CD4-positive, alpha-beta memory T cell (primary cell): ENCODE data around the gene THPO. TPM values are rescaled to one million over a fixed set of nuclear protein-coding genes. Genes with fewer than 3 reads are reported as not detected.

ENCODE experiments used
- CTCF ChIA-PET: fragments of 350-600 bp; sonication (Branson Sonifier 250); formaldehyde crosslinking; loops from one replicate; lab custom pipeline; 2021; ENCODE audit warnings: inconsistent platforms; ENCODE audit not compliant: partially characterized antibody; lab: Charles Lee
- POLR2A ChIA-PET: fragments of 350-600 bp; sonication (Branson Sonifier 250); formaldehyde crosslinking; loops from one replicate; lab custom pipeline; 2021; ENCODE audit not compliant: partially characterized antibody; lab: Charles Lee
- DNase-seq, 5 donors: peaks; one replicate each; pipeline versions ENCODE4 v3.0.0 to v3.0.0-alpha.2; 2020 to 2022; ENCODE audit warnings: mixed read lengths in 1 of 5
- H3K27ac ChIP-seq: one replicate; pipeline ENCODE4 v1.7.0; 2013; ENCODE audit warnings: low read depth, low read length
- H3K27me3 ChIP-seq: 2 replicates; pipeline ENCODE4 v1.7.0; 2013; ENCODE audit warnings: mild to moderate bottlenecking, low read length, moderate library complexity; ENCODE audit not compliant: insufficient read depth
- H3K36me3 ChIP-seq: 2 replicates; pipeline ENCODE4 v1.7.0; 2013; ENCODE audit warnings: mild to moderate bottlenecking, low read length, moderate library complexity; ENCODE audit not compliant: insufficient read depth
- H3K4me1 ChIP-seq: 2 replicates; pipeline ENCODE4 v1.7.0; 2013; ENCODE audit warnings: mild to moderate bottlenecking, low read length, moderate library complexity; ENCODE audit not compliant: insufficient read depth
- H3K4me3 ChIP-seq, 2 donors: one replicate each; pipeline ENCODE4 v1.7.0; 2013; ENCODE audit warnings: low read length in 2 of 2, mild to moderate bottlenecking in 1 of 2
- H3K9me3 ChIP-seq, 2 donors: one replicate each; pipeline ENCODE4 v1.7.0; 2013; ENCODE audit warnings: low read length in 2 of 2, control low read depth in 1 of 2; ENCODE audit not compliant: control insufficient read depth in 1 of 2
- H3K27ac Mint-ChIP-seq, 7 donors: one replicate each; pipeline ENCODE4 v1.8.0; 2020 to 2021; ENCODE audit warnings: mixed read lengths in 7 of 7, mild to moderate bottlenecking in 6 of 7, inconsistent platforms in 3 of 7, moderate library complexity in 3 of 7
- H3K27me3 Mint-ChIP-seq, 2 donors: one replicate each; pipeline ENCODE4 v1.8.0; 2020 to 2021; ENCODE audit warnings: mixed read lengths in 2 of 2
- H3K36me3 Mint-ChIP-seq, 2 donors: one replicate each; pipeline ENCODE4 v1.8.0; 2020 to 2021; ENCODE audit warnings: mixed read lengths in 2 of 2, inconsistent platforms in 1 of 2, mild to moderate bottlenecking in 1 of 2
- H3K4me1 Mint-ChIP-seq, 4 donors: one replicate each; pipeline ENCODE4 v1.8.0; 2020 to 2021; ENCODE audit warnings: mixed read lengths in 4 of 4, mild to moderate bottlenecking in 1 of 4
- H3K4me3 Mint-ChIP-seq, 8 donors: one replicate each; pipeline ENCODE4 v1.8.0; 2020 to 2021; ENCODE audit warnings: mixed read lengths in 8 of 8, mild to moderate bottlenecking in 7 of 8, moderate library complexity in 6 of 8, inconsistent platforms in 3 of 8
- H3K9me3 Mint-ChIP-seq, 8 donors: one replicate each; pipeline ENCODE4 v1.8.0; 2020 to 2021; ENCODE audit warnings: mixed read lengths in 8 of 8, mild to moderate bottlenecking in 5 of 8, inconsistent platforms in 3 of 8, moderate library complexity in 1 of 8
- intact Hi-C: fragments of 100-400 bp; cut with micrococcal nuclease; formaldehyde crosslinking; loops from one replicate; pipeline ENCODE4 v1.15.1; 2023
- polyA plus RNA-seq, 2 donors: library from polyadenylated mRNA; unstranded; fragments of 300-500 nt; fragmentation: Illumina TruSeq; gene quantifications; one replicate each; pipeline ENCODE4 v1.2.3, GENCODE V29; 2021
- total RNA-seq, 2 experiments: library from RNA; stranded (reverse); gene quantifications; one replicate each; pipeline ENCODE4 v1.2.3, GENCODE V29; 2021

The THPO gene
- total and polyA plus RNA-seq, 4 experiments from 2014 or later, result not detected

DNA sequence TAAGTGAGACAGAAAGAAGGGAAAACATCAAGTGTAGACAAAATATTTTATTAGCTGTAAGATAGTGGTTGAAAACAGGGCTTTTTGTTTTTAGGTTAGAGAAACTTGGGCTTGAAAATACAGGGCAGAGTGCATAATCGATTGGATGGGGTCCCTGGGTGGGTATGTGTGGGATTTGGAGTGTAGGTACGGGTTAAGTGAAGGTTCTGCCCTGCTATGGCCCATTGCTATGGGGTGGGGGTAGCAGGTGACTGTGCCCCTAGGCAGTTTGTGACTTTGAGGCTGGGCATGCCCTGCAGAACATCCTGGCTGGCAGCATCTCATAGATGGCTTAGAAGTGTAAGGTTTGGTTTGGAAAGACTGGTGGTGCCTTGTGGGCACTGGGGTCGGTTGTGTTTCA, 44.3 kb downstream of the THPO start:
- DNase-seq, result no peak
- POLR2A ChIA-PET, result no interaction called here
- no peaks in the 10 kb centered on the region for H3K9me3 Mint-ChIP-seq
- H3K27me3 ChIP-seq, result no peaks in the 10 kb centered on the region
- H3K27me3 Mint-ChIP-seq, result no peaks in the 10 kb centered on the region
- H3K4me3 Mint-ChIP-seq, result peak overlapping the region in 2 of 8 donors; percentile 4 to 52
- no peak overlapping the region for H3K4me3 ChIP-seq
- H3K36me3 ChIP-seq, result peaks cover 37% of the 10 kb centered on the region
- H3K27ac ChIP-seq, result peak overlapping the region; percentile 92
- intact Hi-C loops, result loop anchor here (2.0 kb wide), 1 partner anchor 35 kb away; the partner anchor contains the start of gene PSMD2
- peaks cover 22 to 47% (median 29%) of the 10 kb centered on the region in 4 donors for H3K4me1 Mint-ChIP-seq
- no peaks in the 10 kb centered on the region for H3K9me3 ChIP-seq
- H3K4me1 ChIP-seq, result peaks cover 20% of the 10 kb centered on the region
- peaks cover 49 to 63% of the 10 kb centered on the region in 2 donors for H3K36me3 Mint-ChIP-seq
- CTCF ChIA-PET, result interaction anchor here (1.2 kb wide), 1 partner anchor 20 kb away, joined by 6 read pairs; no protein-coding TSS in a partner anchor
- H3K27ac Mint-ChIP-seq, result peak overlapping the region; percentile 88 to 99 (median 98)

DNA sequence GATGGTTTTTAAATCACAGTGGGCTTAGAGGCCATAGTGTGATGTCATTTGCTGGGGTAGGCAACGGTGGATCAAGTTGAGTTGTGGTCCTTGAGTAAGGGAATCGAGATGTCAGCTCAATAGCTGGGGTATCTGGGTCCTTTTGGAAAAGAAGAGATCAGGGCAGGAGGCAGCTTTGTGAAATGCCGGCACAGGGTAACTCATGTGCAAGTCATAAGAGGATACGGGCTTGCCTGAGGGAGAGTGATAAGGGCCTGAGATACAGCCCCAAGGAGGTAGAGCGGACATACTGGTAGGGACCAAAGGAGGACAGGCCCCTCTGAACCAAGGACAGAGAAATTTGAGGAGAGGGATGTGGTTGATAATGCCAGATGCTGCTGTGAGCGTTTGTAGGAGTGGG, 44.8 kb downstream of the THPO start:
- ChIA-PET CTCF (interaction anchor here (1.2 kb wide), 1 partner anchor 21 kb away, joined by 6 read pairs; no protein-coding TSS in a partner anchor), POLR2A (no interaction called here)
- Mint-ChIP-seq H3K27me3 (no peaks in the 10 kb centered on the region), H3K9me3 (no peaks in the 10 kb centered on the region), H3K36me3 (peaks cover 53 to 68% of the 10 kb centered on the region in 2 donors), H3K27ac (peak overlapping the region; percentile 88 to 99 (median 98)), H3K4me1 (peaks cover 22 to 45% (median 26%) of the 10 kb centered on the region in 4 donors), H3K4me3 (no peak overlapping the region)
- DNase-seq, result no peak
- Histone ChIP-seq H3K27me3 (no peaks in the 10 kb centered on the region), H3K27ac (peak overlapping the region; percentile 30), H3K9me3 (no peaks in the 10 kb centered on the region), H3K4me3 (no peak overlapping the region), H3K4me1 (peaks cover 20% of the 10 kb centered on the region), H3K36me3 (peaks cover 42% of the 10 kb centered on the region)
- intact Hi-C loops, result no loop called here

GRCh38 chr3:184332370-184333090, 45.5 kb downstream of the THPO start:
- no peaks in the 10 kb centered on the region for H3K27me3 Mint-ChIP-seq
- peaks cover 16 to 39% (median 20%) of the 10 kb centered on the region in 4 donors for H3K4me1 Mint-ChIP-seq
- CTCF ChIA-PET, result interaction anchor here (1.2 to 1.5 kb wide), 2 partner anchors 21 to 39 kb away, joined by 5 to 6 read pairs; no protein-coding TSS in a partner anchor
- H3K4me3 Mint-ChIP-seq, result no peak overlapping the region
- intact Hi-C loops, result no loop called here
- H3K9me3 Mint-ChIP-seq, result no peaks in the 10 kb centered on the region
- no peaks in the 10 kb centered on the region for H3K27me3 ChIP-seq
- peaks cover 58 to 75% of the 10 kb centered on the region in 2 donors for H3K36me3 Mint-ChIP-seq
- no peak overlapping the region for H3K27ac ChIP-seq
- POLR2A ChIA-PET, result no interaction called here
- peaks cover 20% of the 10 kb centered on the region for H3K4me1 ChIP-seq
- no peak for DNase-seq
- H3K4me3 ChIP-seq, result no peak overlapping the region
- H3K27ac Mint-ChIP-seq, result peak overlapping the region; percentile 88 to 99 (median 94)
- peaks cover 49% of the 10 kb centered on the region for H3K36me3 ChIP-seq
- no peaks in the 10 kb centered on the region for H3K9me3 ChIP-seq

GRCh38 chr3:184328516-184328915, 49.5 kb downstream of the THPO start:
- Mint-ChIP-seq H3K4me1 (peaks cover 2 to 7% (median 5%) of the 10 kb centered on the region in 4 donors), H3K9me3 (peaks cover 0 to 2% (median 0%) of the 10 kb centered on the region in 8 donors), H3K27ac (peak overlapping the region in 2 of 7 donors; percentile 63 to 75), H3K27me3 (no peaks in the 10 kb centered on the region), H3K4me3 (no peak overlapping the region), H3K36me3 (peaks cover 84 to 92% of the 10 kb centered on the region in 2 donors)
- intact Hi-C loops, result no loop called here
- no peak for DNase-seq
- no peak overlapping the region for H3K27ac ChIP-seq
- peaks cover 84% of the 10 kb centered on the region for H3K36me3 ChIP-seq
- no peak overlapping the region for H3K4me3 ChIP-seq
- POLR2A ChIA-PET, result no interaction called here
- H3K4me1 ChIP-seq, result no peaks in the 10 kb centered on the region
- H3K27me3 ChIP-seq, result no peaks in the 10 kb centered on the region
- CTCF ChIA-PET, result no interaction called here
- H3K9me3 ChIP-seq, result no peaks in the 10 kb centered on the region

DNA sequence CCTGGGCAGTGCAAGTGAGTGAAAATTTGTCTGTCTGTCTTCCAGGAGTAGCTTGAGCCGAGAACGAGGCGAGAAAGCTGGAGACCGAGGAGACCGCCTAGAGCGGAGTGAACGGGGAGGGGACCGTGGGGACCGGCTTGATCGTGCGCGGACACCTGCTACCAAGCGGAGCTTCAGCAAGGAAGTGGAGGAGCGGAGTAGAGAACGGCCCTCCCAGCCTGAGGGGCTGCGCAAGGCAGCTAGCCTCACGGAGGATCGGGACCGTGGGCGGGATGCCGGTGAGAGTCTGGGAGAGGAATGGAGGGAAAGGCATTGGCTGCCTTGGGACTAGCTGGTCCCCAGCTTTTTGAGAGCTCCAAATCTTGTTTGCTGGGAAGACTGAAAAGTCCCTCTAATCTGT, 50.8 kb downstream of the THPO start:
- peaks cover 0 to 2% (median 0%) of the 10 kb centered on the region in 8 donors for H3K9me3 Mint-ChIP-seq
- intact Hi-C loops, result no loop called here
- peak overlapping the region in 2 of 7 donors; percentile 43 to 69 for H3K27ac Mint-ChIP-seq
- Histone ChIP-seq H3K9me3 (no peaks in the 10 kb centered on the region), H3K4me1 (no peaks in the 10 kb centered on the region), H3K27ac (no peak overlapping the region), H3K4me3 (no peak overlapping the region), H3K36me3 (peaks cover 84% of the 10 kb centered on the region), H3K27me3 (no peaks in the 10 kb centered on the region)
- H3K27me3 Mint-ChIP-seq, result no peaks in the 10 kb centered on the region
- peaks cover 82 to 93% of the 10 kb centered on the region in 2 donors for H3K36me3 Mint-ChIP-seq
- CTCF ChIA-PET, result interaction anchor here (0.8 kb wide), 1 partner anchor 26 kb away, joined by 3 read pairs; no protein-coding TSS in a partner anchor
- peaks cover 0 to 5% (median under 1%) of the 10 kb centered on the region in 4 donors for H3K4me1 Mint-ChIP-seq
- POLR2A ChIA-PET, result interaction anchor here (1.3 to 3.8 kb wide), 2 partner anchors 10 to 11 kb away, joined by 3 to 19 read pairs; partner anchors contain the start of gene FAM131A
- DNase-seq, result no peak
- no peak overlapping the region for H3K4me3 Mint-ChIP-seq

- CTCF ChIA-PET, result no interaction called here
- intact Hi-C loops, result no loop called here
Observed at GRCh38 chr3:184325715-184326369, 52.2 kb downstream of the THPO start.

DNA sequence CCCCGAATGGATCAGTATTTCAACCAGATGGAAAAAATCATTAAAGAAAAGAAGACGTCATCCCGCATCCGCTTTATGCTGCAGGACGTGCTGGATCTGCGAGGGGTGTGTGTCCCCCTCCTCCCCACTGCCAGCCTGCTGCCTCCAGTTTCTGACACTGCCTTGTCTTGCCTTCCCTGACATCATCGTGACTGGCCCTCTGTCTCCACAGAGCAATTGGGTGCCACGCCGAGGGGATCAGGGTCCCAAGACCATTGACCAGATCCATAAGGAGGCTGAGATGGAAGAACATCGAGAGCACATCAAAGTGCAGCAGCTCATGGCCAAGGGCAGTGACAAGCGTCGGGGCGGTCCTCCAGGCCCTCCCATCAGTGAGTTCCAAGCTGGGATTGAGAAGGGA, 52.7 kb downstream of the THPO start:
- POLR2A ChIA-PET, result interaction anchor here (0.5 to 3.8 kb wide), 2 partner anchors 9 to 135 kb away, joined by 4 to 19 read pairs; no protein-coding TSS in a partner anchor
- peaks cover 0 to 2% (median 0%) of the 10 kb centered on the region in 8 donors for H3K9me3 Mint-ChIP-seq
- H3K36me3 Mint-ChIP-seq, result peaks cover 83 to 94% of the 10 kb centered on the region in 2 donors

More at GRCh38 chr3:184325715-184326369, 52.2 kb downstream of the THPO start:
- Mint-ChIP-seq H3K4me1 (peaks cover 0 to 5% (median under 1%) of the 10 kb centered on the region in 4 donors), H3K4me3 (no peak overlapping the region), H3K9me3 (peaks cover 0 to 2% (median 0%) of the 10 kb centered on the region in 8 donors), H3K27ac (peak overlapping the region in 2 of 7 donors; percentile 17 to 51), H3K36me3 (peaks cover 82 to 92% of the 10 kb centered on the region in 2 donors), H3K27me3 (no peaks in the 10 kb centered on the region)
- Histone ChIP-seq H3K4me3 (no peak overlapping the region), H3K27ac (no peak overlapping the region), H3K36me3 (peaks cover 84% of the 10 kb centered on the region), H3K4me1 (no peaks in the 10 kb centered on the region), H3K27me3 (no peaks in the 10 kb centered on the region), H3K9me3 (no peaks in the 10 kb centered on the region)
- no peak for DNase-seq
- POLR2A ChIA-PET, result interaction anchor here (3.8 kb wide), 1 partner anchor 9 kb away, joined by 19 read pairs; no protein-coding TSS in a partner anchor

More for the DNA sequence above, 52.7 kb downstream of the THPO start:
- Histone ChIP-seq H3K27ac (no peak overlapping the region), H3K27me3 (no peaks in the 10 kb centered on the region), H3K9me3 (no peaks in the 10 kb centered on the region), H3K4me1 (no peaks in the 10 kb centered on the region), H3K36me3 (peaks cover 89% of the 10 kb centered on the region), H3K4me3 (no peak overlapping the region)
- no peak overlapping the region for H3K4me3 Mint-ChIP-seq
- intact Hi-C loops, result no loop called here
- no peaks in the 10 kb centered on the region for H3K27me3 Mint-ChIP-seq
- CTCF ChIA-PET, result no interaction called here
- peak overlapping the region in 1 of 7 donors; percentile 17 for H3K27ac Mint-ChIP-seq
- no peak for DNase-seq
- peaks cover 0 to 5% (median under 1%) of the 10 kb centered on the region in 4 donors for H3K4me1 Mint-ChIP-seq
